WTC11 (cell line): Measurements from ENCODE around the gene ETV7. TPM values are rescaled to one million over a fixed set of nuclear protein-coding genes. Genes with fewer than 3 reads are reported as not detected.

Source experiments
- ATAC-seq: fragments of 200-7000 bp; cut with Tn5 transposase; 2 replicates; pipeline ENCODE4 v1.10.0; 2021; ENCODE audit warnings: mild to moderate bottlenecking, moderate library complexity
- CTCF ChIA-PET: fragments of 300-600 bp; sonication (Branson Sonifier 250); formaldehyde crosslinking; loops from one replicate; lab custom pipeline; 2021; ENCODE audit warnings: antibody characterized with exemption; lab: Charles Lee
- POLR2A ChIA-PET: fragments of 350-600 bp; sonication (Branson Sonifier 250); formaldehyde crosslinking; loops from one replicate; lab custom pipeline; 2021; ENCODE audit warnings: antibody characterized with exemption; lab: Charles Lee
- DNase-seq: peaks from one replicate; pipeline ENCODE4 v3.0.0; 2021; ENCODE audit warnings: low spot score
- H3K27ac Mint-ChIP-seq: 2 replicates; pipeline ENCODE4 v1.8.0; 2021; ENCODE audit warnings: mixed read lengths
- H3K27me3 Mint-ChIP-seq: 2 replicates; pipeline ENCODE4 v1.8.0; 2021; ENCODE audit warnings: low read depth, mild to moderate bottlenecking, moderate library complexity, mixed read lengths
- H3K36me3 Mint-ChIP-seq: 2 replicates; pipeline ENCODE4 v1.8.0; 2021; ENCODE audit warnings: mixed read lengths
- H3K4me1 Mint-ChIP-seq: 2 replicates; pipeline ENCODE4 v1.8.0; 2022; ENCODE audit warnings: mixed read lengths
- H3K4me3 Mint-ChIP-seq: 2 replicates; pipeline ENCODE4 v1.8.0; 2021; ENCODE audit warnings: mild to moderate bottlenecking, moderate library complexity, mixed read lengths
- H3K9me3 Mint-ChIP-seq: 2 replicates; pipeline ENCODE4 v1.8.0; 2021; ENCODE audit warnings: mixed read lengths
- ATF1 ChIP-seq: sonication (generic); formaldehyde crosslinking; IDR thresholded peaks from 2 replicates; pipeline ENCODE4 v1.8.1; 2023; ENCODE audit warnings: mild to moderate bottlenecking, moderate library complexity, missing genetic modification reagents
- CREB1 ChIP-seq: sonication (generic); formaldehyde crosslinking; IDR thresholded peaks from 2 replicates; pipeline ENCODE4 v1.8.0; 2023; ENCODE audit warnings: mild to moderate bottlenecking, missing genetic modification reagents
- ESRRA ChIP-seq: sonication (generic); formaldehyde crosslinking; IDR thresholded peaks from 2 replicates; pipeline ENCODE4 v1.8.1; 2022; ENCODE audit warnings: mild to moderate bottlenecking, missing genetic modification reagents, borderline replicate concordance
- GTF2I ChIP-seq: fragments of 250-450 bp; sonication (Bioruptor Pico); conservative IDR thresholded peaks from 2 replicates; pipeline ENCODE4 v1.4.0; 2021; ENCODE audit warnings: mild to moderate bottlenecking
- HMGA2 ChIP-seq: fragments of 250-450 bp; sonication (Bioruptor Pico); IDR thresholded peaks from 2 replicates; pipeline ENCODE4 v1.4.0; 2021; ENCODE audit warnings: mild to moderate bottlenecking, moderate library complexity
- IRF2 ChIP-seq: sonication (generic); formaldehyde crosslinking; IDR thresholded peaks from 2 replicates; pipeline ENCODE4 v1.8.0; 2022; ENCODE audit warnings: low read depth, missing genetic modification reagents, borderline replicate concordance
- JUN ChIP-seq: sonication (generic); formaldehyde crosslinking; IDR thresholded peaks from 2 replicates; pipeline ENCODE4 v1.8.0; 2023; ENCODE audit warnings: mild to moderate bottlenecking, missing genetic modification reagents
- NR3C1 ChIP-seq: sonication (generic); formaldehyde crosslinking; conservative IDR thresholded peaks from 2 replicates; pipeline ENCODE4 v1.8.1; 2023; ENCODE audit warnings: low read depth, mild to moderate bottlenecking, missing genetic modification reagents
- PRRX2 ChIP-seq: fragments of 250-450 bp; sonication (Bioruptor Pico); IDR thresholded peaks from 2 replicates; pipeline ENCODE4 v1.8.0; 2021; ENCODE audit warnings: mild to moderate bottlenecking
- SP1 ChIP-seq: sonication (generic); formaldehyde crosslinking; conservative IDR thresholded peaks from 2 replicates; pipeline ENCODE4 v1.8.1; 2022; ENCODE audit warnings: missing genetic modification reagents
- TEAD1 ChIP-seq: sonication (generic); formaldehyde crosslinking; IDR thresholded peaks from 2 replicates; pipeline ENCODE4 v1.8.0; 2022; ENCODE audit warnings: mild to moderate bottlenecking, missing genetic modification reagents
- TEAD4 ChIP-seq: sonication (generic); formaldehyde crosslinking; IDR thresholded peaks from 2 replicates; pipeline ENCODE4 v1.8.0; 2022; ENCODE audit warnings: mild to moderate bottlenecking, missing genetic modification reagents
- ZNF219 ChIP-seq: sonication (generic); formaldehyde crosslinking; IDR thresholded peaks from 2 replicates; pipeline ENCODE4 v1.8.0; 2023; ENCODE audit warnings: missing genetic modification reagents, mild to moderate bottlenecking, borderline replicate concordance
- ZNF317 ChIP-seq: sonication (generic); formaldehyde crosslinking; IDR thresholded peaks from 2 replicates; pipeline ENCODE4 v1.8.1; 2023; ENCODE audit warnings: low read depth, mild to moderate bottlenecking, moderate library complexity, missing genetic modification reagents, borderline replicate concordance
- ZNF416 ChIP-seq: fragments of 250-450 bp; sonication (Bioruptor Pico); IDR thresholded peaks from 2 replicates; pipeline ENCODE4 v1.9.0; 2021; ENCODE audit warnings: mild to moderate bottlenecking, inconsistent platforms
- ZNF671 ChIP-seq: fragments of 250-450 bp; sonication (Bioruptor Pico); IDR thresholded peaks from 2 replicates; pipeline ENCODE4 v1.8.0; 2021; ENCODE audit warnings: mild to moderate bottlenecking
- total RNA-seq: library from RNA; stranded (reverse); gene quantifications from 3 replicates; pipeline ENCODE4 v1.2.3, GENCODE V29; 2021
- TF ChIP-seq, protein P1 (sequence below): fragments of 250-450 bp; sonication (Bioruptor Pico); IDR thresholded peaks from 2 replicates; pipeline ENCODE4 v1.9.0; 2021; ENCODE audit warnings: mild to moderate bottlenecking, borderline replicate concordance
- TF ChIP-seq, protein P2 (sequence below): sonication (generic); formaldehyde crosslinking; IDR thresholded peaks from 2 replicates; pipeline ENCODE4 v1.8.1; 2023; ENCODE audit warnings: mild to moderate bottlenecking, missing genetic modification reagents, moderate library complexity
- TF ChIP-seq, protein P3 (sequence below): sonication (generic); formaldehyde crosslinking; IDR thresholded peaks from 2 replicates; pipeline ENCODE4 v1.8.1; 2023; ENCODE audit warnings: mild to moderate bottlenecking, moderate library complexity, missing genetic modification reagents

ETV7 gene
- total RNA-seq, 1 experiment from 2014 or later = 0.68 TPM

DNA sequence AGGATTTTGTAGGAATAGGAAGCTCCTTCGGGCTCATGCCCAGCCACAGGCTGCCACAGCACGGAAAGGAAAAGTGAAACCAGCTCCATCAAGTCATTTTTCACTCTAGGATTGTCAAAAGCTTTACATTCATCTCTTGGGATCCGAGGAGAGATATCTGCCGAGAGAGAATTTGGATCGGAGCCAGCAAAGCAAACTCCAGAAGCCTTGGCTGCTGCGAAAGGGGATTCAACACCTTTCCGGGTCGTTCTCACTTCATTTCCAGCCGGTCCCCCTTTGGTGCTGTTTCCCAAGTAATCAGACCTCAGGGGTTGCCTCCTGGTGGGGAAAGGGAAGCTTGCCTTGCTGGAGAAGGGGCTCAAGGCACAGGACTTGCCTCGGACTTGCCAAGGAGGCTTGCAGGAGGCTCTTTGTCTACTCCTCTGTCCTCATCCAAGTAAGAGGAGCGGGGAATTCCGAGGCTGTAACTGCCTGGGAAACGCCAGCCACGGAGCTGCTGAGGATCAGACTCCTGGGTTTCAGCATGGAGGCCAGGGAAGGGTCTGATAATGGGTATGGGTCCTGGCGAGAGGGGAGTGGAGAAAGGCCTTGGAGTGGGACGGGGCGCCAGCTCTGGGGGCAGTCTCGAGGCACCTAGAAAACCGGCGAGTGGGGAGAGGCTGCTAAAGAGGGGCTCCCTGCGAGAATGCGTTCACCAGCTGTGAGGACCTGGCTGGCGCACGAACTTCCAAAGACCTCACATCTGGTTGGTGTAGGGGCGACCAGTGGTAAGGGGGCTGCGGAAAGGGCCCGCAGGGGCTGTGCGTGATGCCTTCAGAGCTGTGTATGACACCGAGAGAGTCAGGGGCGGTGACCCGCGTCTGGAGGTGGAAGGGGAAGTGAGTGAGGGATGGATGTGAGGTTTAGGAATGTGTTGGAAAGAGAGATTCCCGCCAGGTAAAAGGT lies 702 bp downstream of the ETV7 start:
- ATAC-seq (peak; percentile 57), DNase-seq (peak; percentile 43)
- no peaks in the 10 kb centered on the region for H3K36me3 Mint-ChIP-seq
- POLR2A ChIA-PET = interaction anchor here (1.1 kb wide), 1 partner anchor 9 kb away, joined by 4 read pairs; no protein-coding TSS in a partner anchor
- CTCF ChIA-PET = interaction anchor here (0.5 to 1.3 kb wide), 8 partner anchors 12 to 864 kb away, joined by 3 to 10 read pairs (median 4); no protein-coding TSS in a partner anchor
- peaks cover 56% of the 10 kb centered on the region for H3K27me3 Mint-ChIP-seq
- TF ChIP-seq ESRRA = no peak
- TF ChIP-seq ZNF416 (CRISPR knock-in tag) = no peak
- no peak for TF ChIP-seq NR3C1
- TF ChIP-seq, protein P1, sequence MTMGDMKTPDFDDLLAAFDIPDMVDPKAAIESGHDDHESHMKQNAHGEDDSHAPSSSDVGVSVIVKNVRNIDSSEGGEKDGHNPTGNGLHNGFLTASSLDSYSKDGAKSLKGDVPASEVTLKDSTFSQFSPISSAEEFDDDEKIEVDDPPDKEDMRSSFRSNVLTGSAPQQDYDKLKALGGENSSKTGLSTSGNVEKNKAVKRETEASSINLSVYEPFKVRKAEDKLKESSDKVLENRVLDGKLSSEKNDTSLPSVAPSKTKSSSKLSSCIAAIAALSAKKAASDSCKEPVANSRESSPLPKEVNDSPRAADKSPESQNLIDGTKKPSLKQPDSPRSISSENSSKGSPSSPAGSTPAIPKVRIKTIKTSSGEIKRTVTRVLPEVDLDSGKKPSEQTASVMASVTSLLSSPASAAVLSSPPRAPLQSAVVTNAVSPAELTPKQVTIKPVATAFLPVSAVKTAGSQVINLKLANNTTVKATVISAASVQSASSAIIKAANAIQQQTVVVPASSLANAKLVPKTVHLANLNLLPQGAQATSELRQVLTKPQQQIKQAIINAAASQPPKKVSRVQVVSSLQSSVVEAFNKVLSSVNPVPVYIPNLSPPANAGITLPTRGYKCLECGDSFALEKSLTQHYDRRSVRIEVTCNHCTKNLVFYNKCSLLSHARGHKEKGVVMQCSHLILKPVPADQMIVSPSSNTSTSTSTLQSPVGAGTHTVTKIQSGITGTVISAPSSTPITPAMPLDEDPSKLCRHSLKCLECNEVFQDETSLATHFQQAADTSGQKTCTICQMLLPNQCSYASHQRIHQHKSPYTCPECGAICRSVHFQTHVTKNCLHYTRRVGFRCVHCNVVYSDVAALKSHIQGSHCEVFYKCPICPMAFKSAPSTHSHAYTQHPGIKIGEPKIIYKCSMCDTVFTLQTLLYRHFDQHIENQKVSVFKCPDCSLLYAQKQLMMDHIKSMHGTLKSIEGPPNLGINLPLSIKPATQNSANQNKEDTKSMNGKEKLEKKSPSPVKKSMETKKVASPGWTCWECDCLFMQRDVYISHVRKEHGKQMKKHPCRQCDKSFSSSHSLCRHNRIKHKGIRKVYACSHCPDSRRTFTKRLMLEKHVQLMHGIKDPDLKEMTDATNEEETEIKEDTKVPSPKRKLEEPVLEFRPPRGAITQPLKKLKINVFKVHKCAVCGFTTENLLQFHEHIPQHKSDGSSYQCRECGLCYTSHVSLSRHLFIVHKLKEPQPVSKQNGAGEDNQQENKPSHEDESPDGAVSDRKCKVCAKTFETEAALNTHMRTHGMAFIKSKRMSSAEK (CRISPR knock-in tag) = no peak
- no peak for TF ChIP-seq SP1 (CRISPR knock-in tag)
- TF ChIP-seq, protein P2, sequence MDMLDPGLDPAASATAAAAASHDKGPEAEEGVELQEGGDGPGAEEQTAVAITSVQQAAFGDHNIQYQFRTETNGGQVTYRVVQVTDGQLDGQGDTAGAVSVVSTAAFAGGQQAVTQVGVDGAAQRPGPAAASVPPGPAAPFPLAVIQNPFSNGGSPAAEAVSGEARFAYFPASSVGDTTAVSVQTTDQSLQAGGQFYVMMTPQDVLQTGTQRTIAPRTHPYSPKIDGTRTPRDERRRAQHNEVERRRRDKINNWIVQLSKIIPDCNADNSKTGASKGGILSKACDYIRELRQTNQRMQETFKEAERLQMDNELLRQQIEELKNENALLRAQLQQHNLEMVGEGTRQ = no peak
- TF ChIP-seq GTF2I (CRISPR knock-in tag) = no peak
- TF ChIP-seq ZNF671 (CRISPR knock-in tag) = no peak
- TF ChIP-seq HMGA2 = no peak
- TF ChIP-seq, all 79 proteins: peak for 0
- peak overlapping the region; percentile 81 for H3K4me3 Mint-ChIP-seq
- no peaks in the 10 kb centered on the region for H3K9me3 Mint-ChIP-seq
- H3K27ac Mint-ChIP-seq = no peak overlapping the region
- peaks cover 26% of the 10 kb centered on the region for H3K4me1 Mint-ChIP-seq

GRCh38 chr6:36384095-36384494 lies 3.4 kb downstream of the ETV7 start:
- no peak overlapping the region for H3K27ac Mint-ChIP-seq
- TF ChIP-seq ZNF317 (CRISPR knock-in tag) (no peak), PRRX2 (no peak), JUN (no peak), TEAD4 (CRISPR knock-in tag) (no peak), ATF1 (no peak), IRF2 (CRISPR knock-in tag) (no peak), CREB1 (CRISPR knock-in tag) (no peak), ZNF219 (CRISPR knock-in tag) (no peak), TEAD1 (CRISPR knock-in tag) (no peak)
- TF ChIP-seq, protein P3, sequence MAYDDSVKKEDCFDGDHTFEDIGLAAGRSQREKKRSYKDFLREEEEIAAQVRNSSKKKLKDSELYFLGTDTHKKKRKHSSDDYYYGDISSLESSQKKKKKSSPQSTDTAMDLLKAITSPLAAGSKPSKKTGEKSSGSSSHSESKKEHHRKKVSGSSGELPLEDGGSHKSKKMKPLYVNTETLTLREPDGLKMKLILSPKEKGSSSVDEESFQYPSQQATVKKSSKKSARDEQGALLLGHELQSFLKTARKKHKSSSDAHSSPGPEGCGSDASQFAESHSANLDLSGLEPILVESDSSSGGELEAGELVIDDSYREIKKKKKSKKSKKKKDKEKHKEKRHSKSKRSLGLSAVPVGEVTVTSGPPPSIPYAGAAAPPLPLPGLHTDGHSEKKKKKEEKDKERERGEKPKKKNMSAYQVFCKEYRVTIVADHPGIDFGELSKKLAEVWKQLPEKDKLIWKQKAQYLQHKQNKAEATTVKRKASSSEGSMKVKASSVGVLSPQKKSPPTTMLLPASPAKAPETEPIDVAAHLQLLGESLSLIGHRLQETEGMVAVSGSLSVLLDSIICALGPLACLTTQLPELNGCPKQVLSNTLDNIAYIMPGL (CRISPR knock-in tag) = no peak
- peaks cover 47% of the 10 kb centered on the region for H3K27me3 Mint-ChIP-seq
- no peaks in the 10 kb centered on the region for H3K36me3 Mint-ChIP-seq
- H3K4me1 Mint-ChIP-seq = peaks cover 26% of the 10 kb centered on the region
- H3K4me3 Mint-ChIP-seq = no peak overlapping the region
- CTCF ChIA-PET = interaction anchor here (2.0 kb wide), 1 partner anchor 43 kb away, joined by 4 read pairs; no protein-coding TSS in a partner anchor
- DNase-seq = no peak
- POLR2A ChIA-PET = no interaction called here
- no peak for ATAC-seq
- no peaks in the 10 kb centered on the region for H3K9me3 Mint-ChIP-seq
